ENCODE results near the gene METRNL. TPM values are rescaled to one million over a fixed set of nuclear protein-coding genes. Genes with fewer than 3 reads are reported as not detected.

Gene METRNL
- total RNA-seq, 1 experiment from 2014 or later, result 29.0 TPM

DNA sequence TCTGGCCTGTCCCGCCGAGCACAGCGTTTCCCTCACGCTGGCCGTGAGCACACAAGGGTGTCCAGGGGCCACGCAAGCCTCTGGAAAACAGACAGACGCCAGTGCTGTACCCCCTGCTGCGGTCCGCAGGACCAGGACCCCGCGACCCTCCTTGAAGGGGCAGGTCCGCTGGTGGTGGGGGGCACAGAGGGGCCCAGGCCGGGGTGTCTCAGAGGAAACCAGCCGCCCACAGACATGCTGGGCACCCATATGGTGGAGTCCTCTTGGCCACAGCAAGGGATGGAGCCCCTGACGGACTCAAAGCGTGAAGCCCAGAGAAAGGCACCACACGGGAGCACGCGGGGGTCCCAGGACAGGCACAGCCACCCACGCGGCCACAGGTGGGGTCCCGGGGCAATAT is 34.4 kb downstream of the METRNL start:
- no peak for DNase-seq
- Mint-ChIP-seq H3K27me3 (ENCODE audit: unreplicated experiment) (peaks cover 25% of the 10 kb centered on the region), H3K9me3 (ENCODE audit: low read depth, unreplicated experiment) (peaks cover 2% of the 10 kb centered on the region), H3K36me3 (ENCODE audit: insufficient read depth, unreplicated experiment) (peaks cover 16% of the 10 kb centered on the region), H3K4me3 (ENCODE audit: low read depth, unreplicated experiment) (no peak overlapping the region), H3K27ac (ENCODE audit: unreplicated experiment) (no peak overlapping the region), H3K4me1 (ENCODE audit: low read depth, unreplicated experiment) (peaks cover 29% of the 10 kb centered on the region)
- no peak for TF ChIP-seq CTCF (IDR thresholded peaks at IDR 0.05; ENCODE audit: unreplicated experiment)
- CTCF ChIA-PET, result no interaction called here
- intact Hi-C loops (cut with micrococcal nuclease; ENCODE audit: unreplicated experiment), result no loop called here
- no TSS peak for BruUV-seq (replicated peaks)

DNA sequence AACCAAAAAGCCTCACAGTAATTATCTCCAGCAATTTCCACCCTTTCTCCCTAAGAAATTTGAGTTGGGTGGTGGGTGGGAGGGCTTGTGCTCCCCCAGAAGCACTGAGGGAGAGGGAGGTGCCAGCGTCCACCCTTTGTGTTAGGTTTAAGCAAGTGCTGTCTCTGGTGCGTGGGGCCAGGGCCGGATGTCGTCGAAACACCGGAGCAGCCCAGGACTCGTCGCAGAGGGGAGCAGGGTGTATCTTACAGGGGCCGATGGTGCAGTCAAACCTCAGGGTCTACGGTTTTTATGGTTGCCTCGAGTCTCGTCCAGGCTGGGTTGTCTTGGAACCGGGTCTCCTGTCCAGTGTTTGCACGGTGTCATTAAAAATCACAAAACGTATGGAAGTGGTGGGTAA is 35.3 kb downstream of the METRNL start:
- no peak for DNase-seq
- Mint-ChIP-seq H3K27ac (ENCODE audit: unreplicated experiment) (no peak overlapping the region), H3K4me3 (ENCODE audit: low read depth, unreplicated experiment) (no peak overlapping the region), H3K36me3 (ENCODE audit: insufficient read depth, unreplicated experiment) (peaks cover 9% of the 10 kb centered on the region), H3K27me3 (ENCODE audit: unreplicated experiment) (peaks cover 34% of the 10 kb centered on the region), H3K9me3 (ENCODE audit: low read depth, unreplicated experiment) (no peaks in the 10 kb centered on the region), H3K4me1 (ENCODE audit: low read depth, unreplicated experiment) (peaks cover 26% of the 10 kb centered on the region)
- intact Hi-C loops (cut with micrococcal nuclease; ENCODE audit: unreplicated experiment), result no loop called here
- CTCF ChIA-PET, result no interaction called here
- BruUV-seq (replicated peaks), result no TSS peak
- no peak for TF ChIP-seq CTCF (IDR thresholded peaks at IDR 0.05; ENCODE audit: unreplicated experiment)

DNA sequence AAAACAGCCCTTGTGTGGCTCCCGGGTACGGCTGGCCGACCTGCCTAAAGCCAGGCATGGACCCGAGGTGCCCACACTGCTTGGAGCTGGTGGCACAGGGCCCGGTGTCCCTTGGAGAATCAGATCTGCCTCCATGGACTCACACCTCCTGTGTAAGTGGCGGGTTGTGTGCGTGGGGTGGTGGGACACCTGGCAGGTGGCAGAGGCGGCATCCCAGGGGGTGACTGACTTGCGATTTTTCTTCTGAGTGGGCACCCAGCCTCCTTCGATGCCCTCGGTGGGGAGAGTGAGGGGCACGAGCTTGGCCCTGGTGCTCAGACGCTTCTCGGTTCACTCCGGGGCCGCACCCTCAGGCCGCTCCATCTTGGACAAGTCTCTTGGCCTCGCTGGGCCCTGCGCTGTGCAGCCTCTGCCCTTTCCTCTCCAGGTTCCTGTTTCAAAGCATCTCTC is 35.8 kb downstream of the METRNL start:
- H3K27me3 Mint-ChIP-seq (ENCODE audit: unreplicated experiment), result peaks cover 39% of the 10 kb centered on the region

GRCh38 chr17:83115832-83116231 is 36.4 kb downstream of the METRNL start:
- Mint-ChIP-seq H3K36me3 (ENCODE audit: insufficient read depth, unreplicated experiment) (peaks cover 4% of the 10 kb centered on the region), H3K9me3 (ENCODE audit: low read depth, unreplicated experiment) (no peaks in the 10 kb centered on the region), H3K4me1 (ENCODE audit: low read depth, unreplicated experiment) (peaks cover 15% of the 10 kb centered on the region), H3K27me3 (ENCODE audit: unreplicated experiment) (peaks cover 45% of the 10 kb centered on the region), H3K27ac (ENCODE audit: unreplicated experiment) (no peak overlapping the region), H3K4me3 (ENCODE audit: low read depth, unreplicated experiment) (no peak overlapping the region)
- TF ChIP-seq CTCF (IDR thresholded peaks at IDR 0.05; ENCODE audit: unreplicated experiment), result no peak
- CTCF ChIA-PET, result no interaction called here
- BruUV-seq (replicated peaks), result no TSS peak
- intact Hi-C loops (cut with micrococcal nuclease; ENCODE audit: unreplicated experiment), result no loop called here
- no peak for DNase-seq

More for the DNA sequence above, 35.8 kb downstream of the METRNL start:
- Mint-ChIP-seq H3K4me1 (ENCODE audit: low read depth, unreplicated experiment) (peaks cover 21% of the 10 kb centered on the region), H3K9me3 (ENCODE audit: low read depth, unreplicated experiment) (no peaks in the 10 kb centered on the region), H3K36me3 (ENCODE audit: insufficient read depth, unreplicated experiment) (peaks cover 4% of the 10 kb centered on the region), H3K27ac (ENCODE audit: unreplicated experiment) (no peak overlapping the region), H3K4me3 (ENCODE audit: low read depth, unreplicated experiment) (no peak overlapping the region)
- no peak for DNase-seq
- CTCF ChIA-PET, result no interaction called here
- no TSS peak for BruUV-seq (replicated peaks)
- TF ChIP-seq CTCF (IDR thresholded peaks at IDR 0.05; ENCODE audit: unreplicated experiment), result no peak
- intact Hi-C loops (cut with micrococcal nuclease; ENCODE audit: unreplicated experiment), result no loop called here

Data from Calu3 (cell line).